Loucy (cell line): ENCODE measurements around the gene ANTXRL.

ENCODE experiments used
- H2AFZ ChIP-seq: fragments of 200-600 bp; sonication (generic); 2 replicates; pipeline ENCODE4 v1.6.0; 2016; ENCODE audit warnings: antibody characterized with exemption, mild to moderate bottlenecking, low read length, moderate library complexity
- H3F3A ChIP-seq: fragments of 200-600 bp; 2 replicates; pipeline ENCODE4 v1.6.0; 2016; ENCODE audit warnings: antibody characterized with exemption, low read depth, mild to moderate bottlenecking
- H3K27me3 ChIP-seq: fragments of 200-600 bp; sonication (generic); 2 replicates; pipeline ENCODE4 v1.6.1; 2014; ENCODE audit warnings: low read length, mild to moderate bottlenecking; ENCODE audit not compliant: insufficient read depth, poor library complexity, severe bottlenecking
- H3K36me3 ChIP-seq: fragments of 200-600 bp; sonication (generic); 2 replicates; pipeline ENCODE4 v1.6.1; 2016; ENCODE audit warnings: low read length; ENCODE audit not compliant: insufficient read depth
- H3K4me1 ChIP-seq: fragments of 200-600 bp; sonication (generic); 2 replicates; pipeline ENCODE4 v1.5.1; 2014; ENCODE audit warnings: low read length, mild to moderate bottlenecking; ENCODE audit not compliant: insufficient read depth, poor library complexity, severe bottlenecking
- H3K4me2 ChIP-seq: fragments of 200-600 bp; sonication (generic); 2 replicates; pipeline ENCODE4 v1.6.0; 2014; ENCODE audit warnings: antibody characterized with exemption, low read length, low read depth, mild to moderate bottlenecking; ENCODE audit not compliant: poor library complexity, severe bottlenecking
- H3K4me3 ChIP-seq: fragments of 200-600 bp; sonication (generic); 2 replicates; pipeline ENCODE4 v1.5.1; 2014; ENCODE audit warnings: low read length, mild to moderate bottlenecking, mixed read lengths; ENCODE audit not compliant: poor library complexity, severe bottlenecking
- H3K79me2 ChIP-seq: fragments of 200-600 bp; sonication (generic); 2 replicates; pipeline ENCODE4 v1.6.1; 2014; ENCODE audit warnings: low read length; ENCODE audit not compliant: insufficient read depth
- H3K9ac ChIP-seq: fragments of 200-600 bp; sonication (generic); 2 replicates; pipeline ENCODE4 v1.6.0; 2014; ENCODE audit warnings: mild to moderate bottlenecking, low read depth, low read length, moderate library complexity; ENCODE audit not compliant: poor library complexity, severe bottlenecking
- H3K9me2 ChIP-seq: fragments of 200-600 bp; sonication (generic); replicated peaks from 2 replicates; pipeline ENCODE4 v1.6.1; 2016; ENCODE audit warnings: low read depth, low read length, mixed read lengths
- H3K9me3 ChIP-seq: fragments of 200-600 bp; sonication (generic); 2 replicates; pipeline ENCODE4 v1.6.1; 2014; ENCODE audit warnings: mild to moderate bottlenecking, antibody characterized with exemption, low read length, low read depth; ENCODE audit not compliant: insufficient read depth
- H4K20me1 ChIP-seq: fragments of 200-600 bp; sonication (generic); 2 replicates; pipeline ENCODE4 v1.6.0; 2014; ENCODE audit warnings: antibody characterized with exemption, low read length, mild to moderate bottlenecking; ENCODE audit not compliant: insufficient read depth, poor library complexity, severe bottlenecking
- EZH2phosphoT487 ChIP-seq: fragments of 200-600 bp; IDR thresholded peaks from 2 replicates; pipeline ENCODE4 v1.6.1; 2018; ENCODE audit warnings: antibody characterized with exemption, mild to moderate bottlenecking, moderate library complexity, borderline replicate concordance
- TF ChIP-seq, protein P1 (sequence below): fragments of 200-600 bp; sonication (generic); conservative IDR thresholded peaks from 2 replicates; pipeline ENCODE4 v1.5.1; 2014; ENCODE audit warnings: mild to moderate bottlenecking, antibody characterized with exemption, low read length

Gene ANTXRL

GRCh38 chr10:46250481-46250880 is 36.3 kb upstream of the ANTXRL start:
- no peak overlapping the region for H3K4me3 ChIP-seq
- no peak for TF ChIP-seq EZH2phosphoT487
- TF ChIP-seq, protein P1, sequence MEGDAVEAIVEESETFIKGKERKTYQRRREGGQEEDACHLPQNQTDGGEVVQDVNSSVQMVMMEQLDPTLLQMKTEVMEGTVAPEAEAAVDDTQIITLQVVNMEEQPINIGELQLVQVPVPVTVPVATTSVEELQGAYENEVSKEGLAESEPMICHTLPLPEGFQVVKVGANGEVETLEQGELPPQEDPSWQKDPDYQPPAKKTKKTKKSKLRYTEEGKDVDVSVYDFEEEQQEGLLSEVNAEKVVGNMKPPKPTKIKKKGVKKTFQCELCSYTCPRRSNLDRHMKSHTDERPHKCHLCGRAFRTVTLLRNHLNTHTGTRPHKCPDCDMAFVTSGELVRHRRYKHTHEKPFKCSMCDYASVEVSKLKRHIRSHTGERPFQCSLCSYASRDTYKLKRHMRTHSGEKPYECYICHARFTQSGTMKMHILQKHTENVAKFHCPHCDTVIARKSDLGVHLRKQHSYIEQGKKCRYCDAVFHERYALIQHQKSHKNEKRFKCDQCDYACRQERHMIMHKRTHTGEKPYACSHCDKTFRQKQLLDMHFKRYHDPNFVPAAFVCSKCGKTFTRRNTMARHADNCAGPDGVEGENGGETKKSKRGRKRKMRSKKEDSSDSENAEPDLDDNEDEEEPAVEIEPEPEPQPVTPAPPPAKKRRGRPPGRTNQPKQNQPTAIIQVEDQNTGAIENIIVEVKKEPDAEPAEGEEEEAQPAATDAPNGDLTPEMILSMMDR = no peak

GRCh38 chr10:46250898-46251856 is 35.6 kb upstream of the ANTXRL start:
- Histone ChIP-seq H3K4me2 (no peak overlapping the region), H3K79me2 (no peaks in the 10 kb centered on the region), H4K20me1 (no peaks in the 10 kb centered on the region), H3K4me1 (no peaks in the 10 kb centered on the region), H3F3A (no peaks in the 10 kb centered on the region), H3K4me3 (no peak overlapping the region), H3K9me3 (no peaks in the 10 kb centered on the region), H3K36me3 (peaks cover 11% of the 10 kb centered on the region; the same call in 1 of the 2 replicates), H3K27me3 (no peaks in the 10 kb centered on the region), H3K9ac (no peak overlapping the region), H3K9me2 (no peaks in the 10 kb centered on the region), H2AFZ (no peak overlapping the region)
- TF ChIP-seq EZH2phosphoT487 = no peak
- TF ChIP-seq, protein P1 = no peak

More at GRCh38 chr10:46250481-46250880, 36.3 kb upstream of the ANTXRL start:
- H3K27me3 ChIP-seq = no peaks in the 10 kb centered on the region
- H3K4me1 ChIP-seq = no peaks in the 10 kb centered on the region
- no peaks in the 10 kb centered on the region for H3K9me3 ChIP-seq
- no peak overlapping the region for H3K4me2 ChIP-seq
- no peaks in the 10 kb centered on the region for H3K9me2 ChIP-seq
- no peaks in the 10 kb centered on the region for H3F3A ChIP-seq
- no peaks in the 10 kb centered on the region for H3K79me2 ChIP-seq
- H2AFZ ChIP-seq = no peak overlapping the region
- no peaks in the 10 kb centered on the region for H4K20me1 ChIP-seq
- no peak overlapping the region for H3K9ac ChIP-seq
- peaks cover 11% of the 10 kb centered on the region; the same call in 1 of the 2 replicates for H3K36me3 ChIP-seq

- no peak for TF ChIP-seq EZH2phosphoT487
- TF ChIP-seq, protein P1 = no peak
- no peak overlapping the region for H3K4me2 ChIP-seq
- no peaks in the 10 kb centered on the region for H3K79me2 ChIP-seq
- H3K9ac ChIP-seq = no peak overlapping the region
- no peaks in the 10 kb centered on the region for H3K27me3 ChIP-seq
- no peaks in the 10 kb centered on the region for H3F3A ChIP-seq
- H2AFZ ChIP-seq = no peak overlapping the region
- peaks cover 11% of the 10 kb centered on the region; the same call in 1 of the 2 replicates for H3K36me3 ChIP-seq
- H3K9me2 ChIP-seq = no peaks in the 10 kb centered on the region
- no peak overlapping the region for H3K4me3 ChIP-seq
- no peaks in the 10 kb centered on the region for H3K4me1 ChIP-seq
- H3K9me3 ChIP-seq = no peaks in the 10 kb centered on the region
- no peaks in the 10 kb centered on the region for H4K20me1 ChIP-seq
Observed at GRCh38 chr10:46251857-46252847, 34.6 kb upstream of the ANTXRL start.
